Common myeloid progenitor, CD34-positive (primary cell): ENCODE measurements around the gene GNB1.
"Not testable (repeated sequence)": the region's sequence is repeated elsewhere in the genome, so short reads cannot be mapped to it uniquely, and the experiment has no call there.

ENCODE experiments used
- CTCF ChIA-PET: fragments of 350-600 bp; sonication (Branson Sonifier 250); formaldehyde crosslinking; loops from one replicate; lab custom pipeline; 2021; ENCODE audit warnings: antibody characterized with exemption; lab: Charles Lee
- POLR2A ChIA-PET: fragments of 350-600 bp; sonication (Branson Sonifier 250); formaldehyde crosslinking; loops from one replicate; lab custom pipeline; 2021; ENCODE audit warnings: antibody characterized with exemption; lab: Charles Lee
- DNase-seq, 3 donors: peaks; one replicate each; pipeline versions ENCODE4 v3.0.0 to v3.0.0-alpha.2; 2013
- H3K27ac ChIP-seq, 2 experiments: 1 replicate in 1 of 2; 2 replicates in 1 of 2; pipeline ENCODE4 v1.7.0; 2013; ENCODE audit warnings: inconsistent platforms in 2 of 2, low read length in 2 of 2, mild to moderate bottlenecking in 2 of 2, low read depth in 1 of 2, moderate library complexity in 1 of 2; ENCODE audit not compliant: severe bottlenecking in 2 of 2, insufficient read depth in 1 of 2, poor library complexity in 1 of 2
- H3K27me3 ChIP-seq, 5 experiments: replicated peaks in 2 of 5; 1 replicate in 3 of 5; 2 replicates in 2 of 5; pipeline versions ENCODE4 v1.6.1 to v1.7.0; 2013; ENCODE audit warnings: low read length in 4 of 5, mild to moderate bottlenecking in 2 of 5, moderate library complexity in 2 of 5, inconsistent platforms in 1 of 5; ENCODE audit not compliant: insufficient read depth in 5 of 5, control insufficient read depth in 4 of 5
- H3K36me3 ChIP-seq, 4 experiments: 1 replicate in 2 of 4; 2 replicates in 2 of 4; pipeline versions ENCODE4 v1.6.1 to v1.7.0; 2013; ENCODE audit warnings: low read length in 3 of 4, control low read depth in 1 of 4, mild to moderate bottlenecking in 1 of 4; ENCODE audit not compliant: control insufficient read depth in 4 of 4, insufficient read depth in 4 of 4
- H3K4me1 ChIP-seq, 4 experiments: 1 replicate in 3 of 4; 2 replicates in 1 of 4; pipeline versions ENCODE4 v1.6.1 to v1.7.1; 2013; ENCODE audit warnings: low read length in 3 of 4, mild to moderate bottlenecking in 3 of 4, control low read depth in 1 of 4, inconsistent platforms in 1 of 4, moderate library complexity in 1 of 4; ENCODE audit not compliant: control insufficient read depth in 4 of 4, insufficient read depth in 4 of 4; ENCODE audit errors: control extremely low read depth in 1 of 4
- H3K4me3 ChIP-seq, 7 experiments: 1 replicate in 4 of 7; 2 replicates in 3 of 7; pipeline versions ENCODE4 v1.5.1 to v1.7.0; 2013; ENCODE audit warnings: mild to moderate bottlenecking in 7 of 7, low read length in 6 of 7, moderate library complexity in 6 of 7, inconsistent platforms in 2 of 7, low read depth in 2 of 7, control low read depth in 1 of 7; ENCODE audit not compliant: insufficient read depth in 4 of 7, control insufficient read depth in 1 of 7; ENCODE audit errors: extremely low read depth in 1 of 7
- H3K9me3 ChIP-seq, 5 experiments: 1 replicate in 4 of 5; 2 replicates in 1 of 5; pipeline versions ENCODE4 v1.6.1 to v1.7.1; 2013; ENCODE audit warnings: low read length in 4 of 5, mild to moderate bottlenecking in 2 of 5, inconsistent platforms in 1 of 5, low read depth in 1 of 5, moderate library complexity in 1 of 5; ENCODE audit not compliant: control insufficient read depth in 4 of 5, insufficient read depth in 2 of 5; ENCODE audit errors: control extremely low read depth in 1 of 5
- WGBS: methylation state at CpG from one replicate; pipeline ENCODE4 v1.1.5; 2013; ENCODE audit not compliant: insufficient coverage; 5-methylcytosine and 5-hydroxymethylcytosine counted together

The GNB1 gene

GRCh38 chr1:1869469-1869868 lies 21.4 kb downstream of the GNB1 start:
- peaks cover 0 to 26% (median 16%) of the 10 kb centered on the region in 4 experiments for H3K4me1 ChIP-seq
- peak; percentile 31 to 72 (median 62) for DNase-seq
- H3K4me3 ChIP-seq = no peak overlapping the region
- no peaks in the 10 kb centered on the region for H3K9me3 ChIP-seq
- no peak overlapping the region for H3K27ac ChIP-seq
- H3K27me3 ChIP-seq = no peaks in the 10 kb centered on the region
- CTCF ChIA-PET = interaction anchor here (0.8 to 9.7 kb wide), 6 partner anchors 9 to 38 kb away, joined by 3 to 71 read pairs (median 6); no protein-coding TSS in a partner anchor
- WGBS = 27% methylated on average over 3 of the region's 4 CpGs
- POLR2A ChIA-PET = interaction anchor here (0.6 to 1.9 kb wide), 4 partner anchors 12 to 40 kb away, joined by 3 to 5 read pairs (median 4); no protein-coding TSS in a partner anchor
- peaks cover 4 to 19% (median 7%) of the 10 kb centered on the region in 4 experiments for H3K36me3 ChIP-seq

- WGBS = 100% methylated on average over 3 of the region's 3 CpGs
- no peak for DNase-seq
- CTCF ChIA-PET = interaction anchor here (1.1 to 1.9 kb wide), 4 partner anchors 8 to 39 kb away, joined by 3 to 6 read pairs (median 4); no protein-coding TSS in a partner anchor
- H3K4me1 ChIP-seq = peaks cover 0 to 24% (median 12%) of the 10 kb centered on the region in 4 experiments
- no peak overlapping the region for H3K4me3 ChIP-seq
- no peaks in the 10 kb centered on the region for H3K27me3 ChIP-seq
- no peak overlapping the region for H3K27ac ChIP-seq
- H3K36me3 ChIP-seq = peaks cover 0 to 9% (median 5%) of the 10 kb centered on the region in 4 experiments
- POLR2A ChIA-PET = interaction anchor here (1.0 to 1.1 kb wide), 2 partner anchors 8 to 16 kb away, joined by 3 to 8 read pairs; no protein-coding TSS in a partner anchor
- no peaks in the 10 kb centered on the region for H3K9me3 ChIP-seq
Observed at GRCh38 chr1:1867164-1867563, 23.7 kb downstream of the GNB1 start.

GRCh38 chr1:1862905-1863547 lies 27.9 kb downstream of the GNB1 start:
- Histone ChIP-seq H3K4me3 (no peak overlapping the region), H3K27ac (no peak overlapping the region), H3K4me1 (peaks cover 0 to 35% (median 29%) of the 10 kb centered on the region in 4 experiments), H3K36me3 (peaks cover 0 to 14% (median 5%) of the 10 kb centered on the region in 4 experiments), H3K9me3 (no peaks in the 10 kb centered on the region), H3K27me3 (no peaks in the 10 kb centered on the region)
- CTCF ChIA-PET = interaction anchor here (0.8 to 1.1 kb wide), 2 partner anchors 20 to 45 kb away, joined by 3 read pairs; no protein-coding TSS in a partner anchor
- 84% methylated on average over 5 of the region's 6 CpGs for WGBS
- DNase-seq = no peak
- POLR2A ChIA-PET = no interaction called here

GRCh38 chr1:1861761-1862310 lies 29.1 kb downstream of the GNB1 start:
- H3K4me1 ChIP-seq = peaks cover 0 to 43% (median 34%) of the 10 kb centered on the region in 4 experiments
- H3K9me3 ChIP-seq, H3K27ac ChIP-seq, H3K4me3 ChIP-seq, H3K27me3 ChIP-seq, DNase-seq: not testable (repeated sequence)
- peaks cover 0 to 23% (median 4%) of the 10 kb centered on the region in 4 experiments for H3K36me3 ChIP-seq
- WGBS = 97% methylated on average over 10 of the region's 13 CpGs
- ChIA-PET POLR2A (interaction anchor here (0.6 to 1.6 kb wide), 3 partner anchors 13 to 38 kb away, joined by 3 to 4 read pairs (median 4); no protein-coding TSS in a partner anchor), CTCF (interaction anchor here (1.1 to 2.9 kb wide), 6 partner anchors 9 to 47 kb away, joined by 3 to 15 read pairs (median 4); no protein-coding TSS in a partner anchor)

- DNase-seq = no peak
- no CpG with 5 or more reads among the region's 1 CpG for WGBS
- Histone ChIP-seq H3K4me3 (peak overlapping the region in 1 of 7 experiments; percentile 16), H3K4me1 (peaks cover 0 to 43% (median 34%) of the 10 kb centered on the region in 4 experiments), H3K9me3 (no peaks in the 10 kb centered on the region), H3K36me3 (peaks cover 0 to 23% (median 4%) of the 10 kb centered on the region in 4 experiments), H3K27me3 (no peaks in the 10 kb centered on the region), H3K27ac (no peak overlapping the region)
- ChIA-PET CTCF (interaction anchor here (1.1 to 2.9 kb wide), 5 partner anchors 10 to 46 kb away, joined by 3 to 15 read pairs (median 4); no protein-coding TSS in a partner anchor), POLR2A (interaction anchor here (0.6 to 1.6 kb wide), 3 partner anchors 12 to 39 kb away, joined by 3 to 4 read pairs (median 4); no protein-coding TSS in a partner anchor)
Observed at GRCh38 chr1:1861339-1861730, 29.6 kb downstream of the GNB1 start.

- peak overlapping the region in 1 of 2 experiments; percentile 64 for H3K27ac ChIP-seq
- H3K4me3 ChIP-seq, DNase-seq, H3K27me3 ChIP-seq, H3K9me3 ChIP-seq: not testable (repeated sequence)
- POLR2A ChIA-PET = interaction anchor here (0.6 to 1.6 kb wide), 3 partner anchors 11 to 81 kb away, joined by 3 read pairs; no protein-coding TSS in a partner anchor
- CTCF ChIA-PET = interaction anchor here (0.7 to 2.9 kb wide), 5 partner anchors 11 to 1633 kb away, joined by 3 to 15 read pairs (median 3); no protein-coding TSS in a partner anchor
- WGBS = 100% methylated on average over 3 of the region's 8 CpGs
- peaks cover 0 to 43% (median 34%) of the 10 kb centered on the region in 4 experiments for H3K4me1 ChIP-seq
- peaks cover 0 to 23% (median 4%) of the 10 kb centered on the region in 4 experiments for H3K36me3 ChIP-seq
Observed at GRCh38 chr1:1859970-1860697, 30.8 kb downstream of the GNB1 start.
